Mesothelial cell of epicardium (in vitro differentiated cells): ENCODE measurements around the gene COPS7A. TPM values are rescaled to one million over a fixed set of nuclear protein-coding genes. Genes with fewer than 3 reads are reported as not detected.

ENCODE experiments used
- DNase-seq, 2 experiments: peaks; one replicate each; pipeline ENCODE4 v3.0.0; 2021; ENCODE audit warnings: low spot score in 2 of 2; ENCODE audit not compliant: unreplicated experiment in 2 of 2
- H3K27ac Mint-ChIP-seq: 2 replicates; pipeline ENCODE4 v1.8.0; 2021; ENCODE audit warnings: mixed read lengths
- H3K27me3 Mint-ChIP-seq: 2 replicates; pipeline ENCODE4 v1.8.0; 2021; ENCODE audit warnings: low read depth, mixed read lengths
- H3K36me3 Mint-ChIP-seq: 2 replicates; pipeline ENCODE4 v1.8.0; 2021; ENCODE audit warnings: mixed read lengths
- H3K4me1 Mint-ChIP-seq: 2 replicates; pipeline ENCODE4 v1.8.0; 2021; ENCODE audit warnings: mixed read lengths
- H3K4me3 Mint-ChIP-seq: 2 replicates; pipeline ENCODE4 v1.8.0; 2021; ENCODE audit warnings: mild to moderate bottlenecking, moderate library complexity, mixed read lengths
- H3K9me3 Mint-ChIP-seq: 2 replicates; pipeline ENCODE4 v1.8.0; 2021; ENCODE audit warnings: mixed read lengths
- CTCF ChIP-seq: fragments of 200-600 bp; sonication (generic); IDR thresholded peaks from one replicate; pipeline ENCODE4 v1.5.0; 2021; ENCODE audit warnings: antibody characterized with exemption; ENCODE audit not compliant: unreplicated experiment
- total RNA-seq: library from RNA; stranded (reverse); gene quantifications from 3 replicates; pipeline ENCODE4 v1.2.1, GENCODE V29; 2021

The COPS7A gene
- total RNA-seq, 1 donor from 2014 or later = 37.6 TPM

- Mint-ChIP-seq H3K4me3 (peak within 1 kb of the TSS; percentile 89), H3K27ac (peak within 1 kb of the TSS; percentile 79), H3K27me3 (peaks cover 6% of the 10 kb centered on the region), H3K36me3 (no peaks in the 10 kb centered on the region), H3K4me1 (peaks cover 29% of the 10 kb centered on the region), H3K9me3 (no peaks in the 10 kb centered on the region)
- TF ChIP-seq CTCF = no peak
- DNase-seq = peak; percentile 82 to 90
These were observed 34.6 kb upstream of the COPS7A start, which contains the start of gene ZNF384 for GRCh38 chr12:6688999-6689882. Gene ZNF384, minus strand, starts transcription at chr12:6689375. Its CDS starts 9,855 bp downstream, at chr12:6679520.

- no peak for DNase-seq
- no peaks in the 10 kb centered on the region for H3K36me3 Mint-ChIP-seq
- no peak overlapping the region for H3K27ac Mint-ChIP-seq
- no peaks in the 10 kb centered on the region for H3K9me3 Mint-ChIP-seq
- peaks cover 22% of the 10 kb centered on the region for H3K27me3 Mint-ChIP-seq
- H3K4me3 Mint-ChIP-seq = peak overlapping the region; percentile 3
- H3K4me1 Mint-ChIP-seq = peaks cover 23% of the 10 kb centered on the region
- TF ChIP-seq CTCF = no peak
These were observed 32.4 kb upstream of the COPS7A start for GRCh38 chr12:6691473-6691872.

GRCh38 chr12:6692888-6693287, 31.0 kb upstream of the COPS7A start:
- Mint-ChIP-seq H3K27me3 (peaks cover 36% of the 10 kb centered on the region), H3K9me3 (no peaks in the 10 kb centered on the region), H3K4me1 (peaks cover 9% of the 10 kb centered on the region), H3K4me3 (no peak overlapping the region), H3K36me3 (no peaks in the 10 kb centered on the region), H3K27ac (no peak overlapping the region)
- no peak for TF ChIP-seq CTCF
- DNase-seq = no peak

GRCh38 chr12:6693832-6694355, 30.0 kb upstream of the COPS7A start:
- Mint-ChIP-seq H3K9me3 (no peaks in the 10 kb centered on the region), H3K27me3 (peaks cover 46% of the 10 kb centered on the region), H3K27ac (no peak overlapping the region), H3K36me3 (no peaks in the 10 kb centered on the region), H3K4me3 (no peak overlapping the region), H3K4me1 (peaks cover 4% of the 10 kb centered on the region)
- no peak for DNase-seq
- TF ChIP-seq CTCF = no peak

- no peak for DNase-seq
- H3K36me3 Mint-ChIP-seq = no peaks in the 10 kb centered on the region
- H3K27ac Mint-ChIP-seq = no peak overlapping the region
- peaks cover 11% of the 10 kb centered on the region for H3K4me1 Mint-ChIP-seq
- no peak for TF ChIP-seq CTCF
- peaks cover 54% of the 10 kb centered on the region for H3K27me3 Mint-ChIP-seq
- no peaks in the 10 kb centered on the region for H3K9me3 Mint-ChIP-seq
- H3K4me3 Mint-ChIP-seq = no peak overlapping the region
These were observed 29.1 kb upstream of the COPS7A start for GRCh38 chr12:6694701-6695100.
